ENCODE data around the gene ATP6V1A. TPM values are rescaled to one million over a fixed set of nuclear protein-coding genes. Genes with fewer than 3 reads are reported as not detected.

ATP6V1A gene
- polyA plus RNA-seq, 1 of the 3 experiments (the other 2 are of a cell fraction) = 12.1 TPM

DNA sequence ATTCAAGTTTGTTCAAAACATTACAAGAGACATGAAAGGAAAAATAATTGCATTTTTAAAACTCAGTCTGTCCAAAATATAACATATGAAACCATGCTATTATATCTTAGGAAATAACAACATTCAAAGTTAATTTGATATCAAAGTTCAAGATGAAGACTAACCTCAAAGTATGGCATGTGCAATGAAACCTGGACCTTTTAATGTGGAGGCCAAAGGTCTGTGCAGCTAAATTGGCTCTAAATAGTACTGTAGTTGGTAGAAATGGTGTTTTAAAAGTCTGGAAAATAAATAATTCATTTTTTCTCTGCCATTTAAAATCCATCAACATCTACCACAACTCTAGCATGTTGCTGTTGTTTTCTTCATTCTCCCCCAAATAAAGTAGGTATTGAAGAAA is 100.4 kb downstream of the ATP6V1A start:
- Histone ChIP-seq H3K27ac (ENCODE audit: low read depth in 2 of 2, low read length in 1 of 2) (no peak overlapping the region), H3F3A (replicated peaks; ENCODE audit: insufficient read depth) (peaks cover 9% of the 10 kb centered on the region), H3K9me2 (no peaks in the 10 kb centered on the region), H4K20me1 (ENCODE audit: insufficient read depth) (no peaks in the 10 kb centered on the region), H3K36me3 (replicated peaks in 1 of 2; ENCODE audit: control insufficient read depth in 1 of 2, insufficient read depth in 2 of 2, low read length in 1 of 2) (no peaks in the 10 kb centered on the region), H3K4me1 (ENCODE audit: control insufficient read depth in 1 of 2, insufficient read depth in 2 of 2, low read depth in 1 of 2, low read length in 1 of 2) (no peaks in the 10 kb centered on the region), H3K4me3 (ENCODE audit: low read depth in 2 of 2, low read length in 1 of 2) (no peak overlapping the region), H2AFZ (ENCODE audit: low read depth) (no peak overlapping the region), H3K79me2 (ENCODE audit: insufficient read depth) (no peaks in the 10 kb centered on the region), H3K4me2 (no peak overlapping the region), H3K9ac (no peak overlapping the region), H3K9me3 (no peaks in the 10 kb centered on the region), H3K27me3 (ENCODE audit: insufficient read depth) (no peaks in the 10 kb centered on the region)
- ChIA-PET POLR2A (no interaction called here), CTCF (interaction anchor here (1.0 kb wide), 1 partner anchor 10 kb away, joined by 3 read pairs; no protein-coding TSS in a partner anchor)
- TF ChIP-seq, protein P1, sequence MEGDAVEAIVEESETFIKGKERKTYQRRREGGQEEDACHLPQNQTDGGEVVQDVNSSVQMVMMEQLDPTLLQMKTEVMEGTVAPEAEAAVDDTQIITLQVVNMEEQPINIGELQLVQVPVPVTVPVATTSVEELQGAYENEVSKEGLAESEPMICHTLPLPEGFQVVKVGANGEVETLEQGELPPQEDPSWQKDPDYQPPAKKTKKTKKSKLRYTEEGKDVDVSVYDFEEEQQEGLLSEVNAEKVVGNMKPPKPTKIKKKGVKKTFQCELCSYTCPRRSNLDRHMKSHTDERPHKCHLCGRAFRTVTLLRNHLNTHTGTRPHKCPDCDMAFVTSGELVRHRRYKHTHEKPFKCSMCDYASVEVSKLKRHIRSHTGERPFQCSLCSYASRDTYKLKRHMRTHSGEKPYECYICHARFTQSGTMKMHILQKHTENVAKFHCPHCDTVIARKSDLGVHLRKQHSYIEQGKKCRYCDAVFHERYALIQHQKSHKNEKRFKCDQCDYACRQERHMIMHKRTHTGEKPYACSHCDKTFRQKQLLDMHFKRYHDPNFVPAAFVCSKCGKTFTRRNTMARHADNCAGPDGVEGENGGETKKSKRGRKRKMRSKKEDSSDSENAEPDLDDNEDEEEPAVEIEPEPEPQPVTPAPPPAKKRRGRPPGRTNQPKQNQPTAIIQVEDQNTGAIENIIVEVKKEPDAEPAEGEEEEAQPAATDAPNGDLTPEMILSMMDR (IDR thresholded peaks at IDR 0.05) = no peak
- TF ChIP-seq TCF12 (IDR thresholded peaks at IDR 0.05) (no peak), YY1 (IDR thresholded peaks at IDR 0.05; ENCODE audit: low read depth) (no peak), ELF1 (IDR thresholded peaks at IDR 0.05) (no peak), MEF2A (IDR thresholded peaks at IDR 0.05; ENCODE audit: borderline replicate concordance, low read depth) (no peak), GABPA (IDR thresholded peaks at IDR 0.05; ENCODE audit: low read depth) (no peak), NFIC (IDR thresholded peaks at IDR 0.05; ENCODE audit: borderline replicate concordance) (no peak), EP300 (IDR thresholded peaks at IDR 0.05; ENCODE audit: borderline replicate concordance in 1 of 2, low read depth in 1 of 2, low read length in 1 of 2) (no peak), SIN3A (IDR thresholded peaks at IDR 0.05; ENCODE audit: borderline replicate concordance, low read depth, low read length) (no peak), RCOR1 (IDR thresholded peaks at IDR 0.05; ENCODE audit: low read length) (no peak), MXI1 (IDR thresholded peaks at IDR 0.05; ENCODE audit: low read depth, low read length) (no peak), CHD2 (IDR thresholded peaks at IDR 0.05; ENCODE audit: low read length, partially characterized antibody) (no peak), EZH2phosphoT487 (IDR thresholded peaks at IDR 0.05; ENCODE audit: borderline replicate concordance, low read depth) (no peak)
- TF ChIP-seq, protein P2, sequence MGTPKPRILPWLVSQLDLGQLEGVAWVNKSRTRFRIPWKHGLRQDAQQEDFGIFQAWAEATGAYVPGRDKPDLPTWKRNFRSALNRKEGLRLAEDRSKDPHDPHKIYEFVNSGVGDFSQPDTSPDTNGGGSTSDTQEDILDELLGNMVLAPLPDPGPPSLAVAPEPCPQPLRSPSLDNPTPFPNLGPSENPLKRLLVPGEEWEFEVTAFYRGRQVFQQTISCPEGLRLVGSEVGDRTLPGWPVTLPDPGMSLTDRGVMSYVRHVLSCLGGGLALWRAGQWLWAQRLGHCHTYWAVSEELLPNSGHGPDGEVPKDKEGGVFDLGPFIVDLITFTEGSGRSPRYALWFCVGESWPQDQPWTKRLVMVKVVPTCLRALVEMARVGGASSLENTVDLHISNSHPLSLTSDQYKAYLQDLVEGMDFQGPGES (IDR thresholded peaks at IDR 0.05; ENCODE audit: low read depth, low read length) = no peak
- TF ChIP-seq, protein P3, sequence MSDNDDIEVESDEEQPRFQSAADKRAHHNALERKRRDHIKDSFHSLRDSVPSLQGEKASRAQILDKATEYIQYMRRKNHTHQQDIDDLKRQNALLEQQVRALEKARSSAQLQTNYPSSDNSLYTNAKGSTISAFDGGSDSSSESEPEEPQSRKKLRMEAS (IDR thresholded peaks at IDR 0.05; ENCODE audit: low read depth) = no peak
- TF ChIP-seq, protein P4, sequence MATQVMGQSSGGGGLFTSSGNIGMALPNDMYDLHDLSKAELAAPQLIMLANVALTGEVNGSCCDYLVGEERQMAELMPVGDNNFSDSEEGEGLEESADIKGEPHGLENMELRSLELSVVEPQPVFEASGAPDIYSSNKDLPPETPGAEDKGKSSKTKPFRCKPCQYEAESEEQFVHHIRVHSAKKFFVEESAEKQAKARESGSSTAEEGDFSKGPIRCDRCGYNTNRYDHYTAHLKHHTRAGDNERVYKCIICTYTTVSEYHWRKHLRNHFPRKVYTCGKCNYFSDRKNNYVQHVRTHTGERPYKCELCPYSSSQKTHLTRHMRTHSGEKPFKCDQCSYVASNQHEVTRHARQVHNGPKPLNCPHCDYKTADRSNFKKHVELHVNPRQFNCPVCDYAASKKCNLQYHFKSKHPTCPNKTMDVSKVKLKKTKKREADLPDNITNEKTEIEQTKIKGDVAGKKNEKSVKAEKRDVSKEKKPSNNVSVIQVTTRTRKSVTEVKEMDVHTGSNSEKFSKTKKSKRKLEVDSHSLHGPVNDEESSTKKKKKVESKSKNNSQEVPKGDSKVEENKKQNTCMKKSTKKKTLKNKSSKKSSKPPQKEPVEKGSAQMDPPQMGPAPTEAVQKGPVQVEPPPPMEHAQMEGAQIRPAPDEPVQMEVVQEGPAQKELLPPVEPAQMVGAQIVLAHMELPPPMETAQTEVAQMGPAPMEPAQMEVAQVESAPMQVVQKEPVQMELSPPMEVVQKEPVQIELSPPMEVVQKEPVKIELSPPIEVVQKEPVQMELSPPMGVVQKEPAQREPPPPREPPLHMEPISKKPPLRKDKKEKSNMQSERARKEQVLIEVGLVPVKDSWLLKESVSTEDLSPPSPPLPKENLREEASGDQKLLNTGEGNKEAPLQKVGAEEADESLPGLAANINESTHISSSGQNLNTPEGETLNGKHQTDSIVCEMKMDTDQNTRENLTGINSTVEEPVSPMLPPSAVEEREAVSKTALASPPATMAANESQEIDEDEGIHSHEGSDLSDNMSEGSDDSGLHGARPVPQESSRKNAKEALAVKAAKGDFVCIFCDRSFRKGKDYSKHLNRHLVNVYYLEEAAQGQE (IDR thresholded peaks at IDR 0.05; ENCODE audit: low read depth, low read length) = no peak
- no peak for DNase-seq
